ENCODE measurements around the gene CETN1.

DNA sequence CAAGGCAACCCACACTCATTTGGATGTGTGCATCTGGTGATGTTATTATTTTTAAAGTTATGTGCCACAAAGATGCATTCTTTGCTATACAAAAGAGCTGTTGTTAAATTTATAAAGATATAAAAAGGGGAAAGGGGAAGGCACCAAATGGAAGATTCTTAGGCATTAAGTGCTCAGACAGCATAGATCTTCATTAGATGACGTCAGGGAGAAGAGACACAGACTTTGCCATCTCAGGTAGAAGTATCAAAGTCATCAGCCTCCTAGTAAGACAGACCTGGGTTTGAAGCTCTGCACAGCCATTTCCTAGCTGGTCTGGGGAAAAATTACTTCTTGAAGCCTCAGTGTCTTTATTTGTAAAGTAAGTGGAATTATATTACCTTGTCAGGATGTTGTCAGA lies 15.4 kb downstream of the CETN1 start:
- TF ChIP-seq KLF1 (tag by site-specific recombination; IDR thresholded peaks at IDR 0.05) = no peak
- TF ChIP-seq, protein P1, sequence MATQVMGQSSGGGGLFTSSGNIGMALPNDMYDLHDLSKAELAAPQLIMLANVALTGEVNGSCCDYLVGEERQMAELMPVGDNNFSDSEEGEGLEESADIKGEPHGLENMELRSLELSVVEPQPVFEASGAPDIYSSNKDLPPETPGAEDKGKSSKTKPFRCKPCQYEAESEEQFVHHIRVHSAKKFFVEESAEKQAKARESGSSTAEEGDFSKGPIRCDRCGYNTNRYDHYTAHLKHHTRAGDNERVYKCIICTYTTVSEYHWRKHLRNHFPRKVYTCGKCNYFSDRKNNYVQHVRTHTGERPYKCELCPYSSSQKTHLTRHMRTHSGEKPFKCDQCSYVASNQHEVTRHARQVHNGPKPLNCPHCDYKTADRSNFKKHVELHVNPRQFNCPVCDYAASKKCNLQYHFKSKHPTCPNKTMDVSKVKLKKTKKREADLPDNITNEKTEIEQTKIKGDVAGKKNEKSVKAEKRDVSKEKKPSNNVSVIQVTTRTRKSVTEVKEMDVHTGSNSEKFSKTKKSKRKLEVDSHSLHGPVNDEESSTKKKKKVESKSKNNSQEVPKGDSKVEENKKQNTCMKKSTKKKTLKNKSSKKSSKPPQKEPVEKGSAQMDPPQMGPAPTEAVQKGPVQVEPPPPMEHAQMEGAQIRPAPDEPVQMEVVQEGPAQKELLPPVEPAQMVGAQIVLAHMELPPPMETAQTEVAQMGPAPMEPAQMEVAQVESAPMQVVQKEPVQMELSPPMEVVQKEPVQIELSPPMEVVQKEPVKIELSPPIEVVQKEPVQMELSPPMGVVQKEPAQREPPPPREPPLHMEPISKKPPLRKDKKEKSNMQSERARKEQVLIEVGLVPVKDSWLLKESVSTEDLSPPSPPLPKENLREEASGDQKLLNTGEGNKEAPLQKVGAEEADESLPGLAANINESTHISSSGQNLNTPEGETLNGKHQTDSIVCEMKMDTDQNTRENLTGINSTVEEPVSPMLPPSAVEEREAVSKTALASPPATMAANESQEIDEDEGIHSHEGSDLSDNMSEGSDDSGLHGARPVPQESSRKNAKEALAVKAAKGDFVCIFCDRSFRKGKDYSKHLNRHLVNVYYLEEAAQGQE (tag by site-specific recombination; IDR thresholded peaks at IDR 0.05) = no peak
- TF ChIP-seq ZNF629 (tag by site-specific recombination; IDR thresholded peaks at IDR 0.05) = no peak
- TF ChIP-seq ZNF138 (tag by site-specific recombination; IDR thresholded peaks at IDR 0.05; ENCODE audit: borderline replicate concordance) = no peak
- TF ChIP-seq ZNF660 (tag by site-specific recombination; IDR thresholded peaks at IDR 0.05) = no peak
- TF ChIP-seq, protein P2, sequence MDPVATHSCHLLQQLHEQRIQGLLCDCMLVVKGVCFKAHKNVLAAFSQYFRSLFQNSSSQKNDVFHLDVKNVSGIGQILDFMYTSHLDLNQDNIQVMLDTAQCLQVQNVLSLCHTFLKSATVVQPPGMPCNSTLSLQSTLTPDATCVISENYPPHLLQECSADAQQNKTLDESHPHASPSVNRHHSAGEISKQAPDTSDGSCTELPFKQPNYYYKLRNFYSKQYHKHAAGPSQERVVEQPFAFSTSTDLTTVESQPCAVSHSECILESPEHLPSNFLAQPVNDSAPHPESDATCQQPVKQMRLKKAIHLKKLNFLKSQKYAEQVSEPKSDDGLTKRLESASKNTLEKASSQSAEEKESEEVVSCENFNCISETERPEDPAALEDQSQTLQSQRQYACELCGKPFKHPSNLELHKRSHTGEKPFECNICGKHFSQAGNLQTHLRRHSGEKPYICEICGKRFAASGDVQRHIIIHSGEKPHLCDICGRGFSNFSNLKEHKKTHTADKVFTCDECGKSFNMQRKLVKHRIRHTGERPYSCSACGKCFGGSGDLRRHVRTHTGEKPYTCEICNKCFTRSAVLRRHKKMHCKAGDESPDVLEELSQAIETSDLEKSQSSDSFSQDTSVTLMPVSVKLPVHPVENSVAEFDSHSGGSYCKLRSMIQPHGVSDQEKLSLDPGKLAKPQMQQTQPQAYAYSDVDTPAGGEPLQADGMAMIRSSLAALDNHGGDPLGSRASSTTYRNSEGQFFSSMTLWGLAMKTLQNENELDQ (tag by site-specific recombination; IDR thresholded peaks at IDR 0.05; ENCODE audit: low read depth) = no peak
- no peak for TF ChIP-seq ZNF501 (tag by site-specific recombination; IDR thresholded peaks at IDR 0.05)
- no peak for TF ChIP-seq YY1 (tag by site-specific recombination; IDR thresholded peaks at IDR 0.05)
- TF ChIP-seq, protein P3, sequence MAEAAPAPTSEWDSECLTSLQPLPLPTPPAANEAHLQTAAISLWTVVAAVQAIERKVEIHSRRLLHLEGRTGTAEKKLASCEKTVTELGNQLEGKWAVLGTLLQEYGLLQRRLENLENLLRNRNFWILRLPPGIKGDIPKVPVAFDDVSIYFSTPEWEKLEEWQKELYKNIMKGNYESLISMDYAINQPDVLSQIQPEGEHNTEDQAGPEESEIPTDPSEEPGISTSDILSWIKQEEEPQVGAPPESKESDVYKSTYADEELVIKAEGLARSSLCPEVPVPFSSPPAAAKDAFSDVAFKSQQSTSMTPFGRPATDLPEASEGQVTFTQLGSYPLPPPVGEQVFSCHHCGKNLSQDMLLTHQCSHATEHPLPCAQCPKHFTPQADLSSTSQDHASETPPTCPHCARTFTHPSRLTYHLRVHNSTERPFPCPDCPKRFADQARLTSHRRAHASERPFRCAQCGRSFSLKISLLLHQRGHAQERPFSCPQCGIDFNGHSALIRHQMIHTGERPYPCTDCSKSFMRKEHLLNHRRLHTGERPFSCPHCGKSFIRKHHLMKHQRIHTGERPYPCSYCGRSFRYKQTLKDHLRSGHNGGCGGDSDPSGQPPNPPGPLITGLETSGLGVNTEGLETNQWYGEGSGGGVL (tag by site-specific recombination; IDR thresholded peaks at IDR 0.05) = no peak
- no peak for TF ChIP-seq ZFP41 (tag by site-specific recombination; IDR thresholded peaks at IDR 0.05; ENCODE audit: borderline replicate concordance)
- TF ChIP-seq, protein P4, sequence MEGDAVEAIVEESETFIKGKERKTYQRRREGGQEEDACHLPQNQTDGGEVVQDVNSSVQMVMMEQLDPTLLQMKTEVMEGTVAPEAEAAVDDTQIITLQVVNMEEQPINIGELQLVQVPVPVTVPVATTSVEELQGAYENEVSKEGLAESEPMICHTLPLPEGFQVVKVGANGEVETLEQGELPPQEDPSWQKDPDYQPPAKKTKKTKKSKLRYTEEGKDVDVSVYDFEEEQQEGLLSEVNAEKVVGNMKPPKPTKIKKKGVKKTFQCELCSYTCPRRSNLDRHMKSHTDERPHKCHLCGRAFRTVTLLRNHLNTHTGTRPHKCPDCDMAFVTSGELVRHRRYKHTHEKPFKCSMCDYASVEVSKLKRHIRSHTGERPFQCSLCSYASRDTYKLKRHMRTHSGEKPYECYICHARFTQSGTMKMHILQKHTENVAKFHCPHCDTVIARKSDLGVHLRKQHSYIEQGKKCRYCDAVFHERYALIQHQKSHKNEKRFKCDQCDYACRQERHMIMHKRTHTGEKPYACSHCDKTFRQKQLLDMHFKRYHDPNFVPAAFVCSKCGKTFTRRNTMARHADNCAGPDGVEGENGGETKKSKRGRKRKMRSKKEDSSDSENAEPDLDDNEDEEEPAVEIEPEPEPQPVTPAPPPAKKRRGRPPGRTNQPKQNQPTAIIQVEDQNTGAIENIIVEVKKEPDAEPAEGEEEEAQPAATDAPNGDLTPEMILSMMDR (tag by site-specific recombination; IDR thresholded peaks at IDR 0.05) = no peak
- TF ChIP-seq ZNF561 (tag by site-specific recombination; IDR thresholded peaks at IDR 0.05; ENCODE audit: borderline replicate concordance) = no peak
- no peak for TF ChIP-seq HOXA7 (CRISPR knock-in tag; IDR thresholded peaks at IDR 0.05; ENCODE audit: borderline replicate concordance)
